HG03196 (cell line): ENCODE measurements around the gene MTR.

Experiments used
- ATAC-seq: cut with Tn5 transposase; IDR thresholded peaks from one replicate; pipeline ENCODE4 v1.9.1; 2021; ENCODE audit not compliant: unreplicated experiment

The MTR gene

DNA sequence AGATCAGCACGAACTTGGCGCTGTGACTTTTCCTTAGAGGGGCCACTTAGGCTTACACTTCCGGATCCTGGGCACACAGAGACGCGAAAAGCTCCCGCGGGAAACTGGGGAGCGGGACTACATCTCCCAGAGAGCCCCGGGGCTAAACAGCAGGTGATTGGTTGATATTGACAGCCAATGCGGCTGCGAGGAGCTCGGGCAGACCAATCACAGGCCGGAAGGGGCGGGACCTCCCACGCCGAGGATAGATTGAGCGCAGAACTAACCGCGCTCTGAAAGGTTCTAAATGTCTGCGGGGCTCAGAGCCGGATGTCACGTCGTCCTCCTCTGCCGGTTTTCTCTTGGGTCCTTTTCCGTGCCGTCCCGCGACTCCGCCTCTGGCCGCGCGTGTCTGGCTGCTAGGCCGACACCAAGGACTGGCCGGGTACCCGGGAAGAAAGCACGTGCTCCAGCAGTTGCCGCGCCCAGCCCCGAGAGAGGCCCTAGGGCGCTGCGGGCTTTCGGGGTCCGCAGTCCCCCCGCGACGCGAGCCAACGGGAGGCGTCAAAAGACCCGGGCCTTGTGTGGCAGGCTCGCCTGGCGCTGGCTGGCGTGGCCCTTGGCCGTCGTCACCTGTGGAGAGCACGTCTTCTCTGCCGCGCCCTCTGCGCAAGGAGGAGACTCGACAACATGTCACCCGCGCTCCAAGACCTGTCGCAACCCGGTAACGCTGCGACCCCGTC, at the start of gene MTR:
TSS of gene MTR (plus strand) at position 258 of the 722 bp plus-strand sequence. CDS start at position 670, 412 bp downstream.
- peak; percentile 99 for ATAC-seq

GRCh38 chr1:236746785-236747184, 48.3 kb upstream of the MTR start:
- ATAC-seq, result no peak

- ATAC-seq, result no peak
Measured at GRCh38 chr1:236747311-236747985, 47.6 kb upstream of the MTR start.

GRCh38 chr1:236748268-236748870, 46.7 kb upstream of the MTR start:
- no peak for ATAC-seq

GRCh38 chr1:236750928-236751327, 44.2 kb upstream of the MTR start:
- no peak for ATAC-seq

GRCh38 chr1:236751385-236751784, 43.7 kb upstream of the MTR start:
- no peak for ATAC-seq

- no peak for ATAC-seq
Measured at GRCh38 chr1:236751935-236752334, 43.2 kb upstream of the MTR start.

GRCh38 chr1:236753516-236753915, 41.6 kb upstream of the MTR start:
- no peak for ATAC-seq

DNA sequence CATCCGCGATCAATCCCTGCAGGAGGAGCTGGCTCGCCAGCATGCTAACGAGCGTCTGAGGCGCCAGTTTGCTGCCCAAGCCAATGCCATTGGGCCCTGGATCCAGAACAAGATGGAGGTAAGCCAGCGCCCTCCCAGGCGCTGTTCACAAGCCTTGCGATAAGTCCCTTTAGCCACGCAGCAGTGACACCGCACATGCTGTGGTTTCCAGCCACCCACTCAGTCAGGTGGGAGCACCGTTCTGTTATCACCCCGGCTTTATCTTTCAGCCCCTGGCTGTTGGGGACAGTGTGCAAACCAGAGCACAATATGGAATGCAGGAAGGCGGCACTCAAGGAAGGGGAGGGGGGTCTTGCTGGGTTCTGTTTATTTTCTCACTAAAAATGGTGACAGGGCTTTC, 41.1 kb upstream of the MTR start:
- no peak for ATAC-seq

- no peak for ATAC-seq
Measured at GRCh38 chr1:236754525-236755210, 40.4 kb upstream of the MTR start.

DNA sequence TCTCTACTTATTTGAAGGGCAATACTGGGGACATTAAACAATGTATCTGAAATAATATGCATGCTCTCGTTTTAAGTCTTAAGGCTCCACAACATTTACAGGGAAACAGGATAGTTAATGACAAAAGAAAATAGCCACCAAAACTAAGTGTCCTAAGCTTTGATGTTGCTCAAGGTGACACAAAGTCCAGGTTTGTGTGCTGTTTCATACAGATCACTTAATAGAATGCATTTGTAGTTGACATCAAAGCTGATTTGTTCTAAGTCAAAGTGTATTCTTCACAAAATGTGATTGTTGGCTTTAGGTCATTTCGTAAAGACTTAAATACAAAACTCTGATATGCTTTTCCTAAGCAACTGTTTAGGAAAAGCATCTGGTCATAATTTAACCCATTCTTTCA, 37.5 kb upstream of the MTR start:
- ATAC-seq, result no peak

- ATAC-seq, result no peak
Measured at GRCh38 chr1:236759252-236759859, 35.7 kb upstream of the MTR start.

GRCh38 chr1:236760480-236760879, 34.6 kb upstream of the MTR start:
- no peak for ATAC-seq

DNA sequence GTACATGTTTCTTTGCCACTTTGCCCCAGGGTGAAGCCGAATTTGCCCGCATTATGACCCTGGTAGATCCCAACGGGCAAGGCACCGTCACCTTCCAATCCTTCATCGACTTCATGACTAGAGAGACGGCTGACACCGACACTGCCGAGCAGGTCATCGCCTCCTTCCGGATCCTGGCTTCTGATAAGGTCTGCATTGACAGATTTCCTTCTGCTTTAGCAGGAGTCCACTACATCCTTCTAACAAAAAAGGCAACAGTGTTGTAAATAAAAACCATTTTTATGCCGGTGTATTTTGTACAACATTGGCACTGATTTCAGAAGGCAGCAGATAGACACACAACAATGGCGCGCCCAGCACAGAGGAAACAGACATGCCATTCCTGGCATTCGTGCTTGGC, 34.1 kb upstream of the MTR start:
- no peak for ATAC-seq

- no peak for ATAC-seq
Measured at GRCh38 chr1:236761397-236762132, 33.5 kb upstream of the MTR start.

DNA sequence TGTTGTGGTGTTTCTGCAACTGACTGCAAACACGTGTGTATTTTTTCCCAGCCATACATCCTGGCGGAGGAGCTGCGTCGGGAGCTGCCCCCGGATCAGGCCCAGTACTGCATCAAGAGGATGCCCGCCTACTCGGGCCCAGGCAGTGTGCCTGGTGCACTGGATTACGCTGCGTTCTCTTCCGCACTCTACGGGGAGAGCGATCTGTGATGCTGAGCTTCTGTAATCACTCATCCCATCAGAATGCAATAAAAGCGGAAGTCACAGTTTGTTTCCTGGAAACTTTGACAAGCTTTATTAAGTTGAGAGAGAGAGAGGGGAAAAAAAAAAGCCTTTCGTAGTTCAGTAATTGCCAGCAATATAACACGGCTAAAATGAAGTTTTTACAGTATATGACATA, 32.7 kb upstream of the MTR start:
- ATAC-seq, result no peak

DNA sequence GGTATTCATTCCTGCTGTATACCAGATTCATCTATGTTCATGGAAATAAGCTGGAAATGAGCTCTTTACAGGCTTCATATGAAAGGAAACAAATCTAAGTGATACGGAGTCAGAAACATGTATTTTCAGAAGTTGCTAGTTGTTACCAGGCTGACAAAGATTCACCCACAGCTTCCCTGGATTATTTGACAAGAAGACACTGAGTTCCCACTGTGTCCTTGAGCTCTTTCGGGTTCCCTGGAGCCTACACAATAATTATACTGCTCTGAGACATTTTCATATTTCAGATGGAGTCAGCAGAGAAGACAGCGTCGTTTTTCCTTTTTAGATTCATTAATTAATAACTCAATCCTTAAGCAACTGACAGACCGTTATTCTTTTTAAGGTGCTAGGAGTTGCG, 29.3 kb upstream of the MTR start:
- ATAC-seq, result no peak

- ATAC-seq, result no peak
Measured at GRCh38 chr1:236766506-236766905, 28.6 kb upstream of the MTR start.

DNA sequence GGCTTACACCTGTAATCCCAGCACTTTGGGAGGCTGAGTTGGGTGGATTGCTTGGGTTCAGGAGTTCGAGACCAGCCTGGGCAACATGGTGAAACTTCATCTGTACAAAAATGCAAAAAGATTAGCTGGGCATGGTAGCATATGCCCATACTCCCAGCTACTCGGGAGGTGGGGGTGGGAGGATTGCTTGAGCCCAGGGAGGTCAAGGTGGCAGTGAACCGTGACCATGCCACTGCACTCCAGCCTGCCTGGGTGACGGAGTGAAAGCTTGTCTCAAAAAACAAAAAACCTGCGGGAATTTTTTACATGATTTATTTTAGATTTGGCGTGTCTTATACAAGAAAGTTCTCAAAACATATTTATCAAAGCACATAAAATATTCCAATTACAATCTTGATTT, 27.8 kb upstream of the MTR start:
- no peak for ATAC-seq

- no peak for ATAC-seq
Measured at GRCh38 chr1:236768601-236769000, 26.5 kb upstream of the MTR start.

DNA sequence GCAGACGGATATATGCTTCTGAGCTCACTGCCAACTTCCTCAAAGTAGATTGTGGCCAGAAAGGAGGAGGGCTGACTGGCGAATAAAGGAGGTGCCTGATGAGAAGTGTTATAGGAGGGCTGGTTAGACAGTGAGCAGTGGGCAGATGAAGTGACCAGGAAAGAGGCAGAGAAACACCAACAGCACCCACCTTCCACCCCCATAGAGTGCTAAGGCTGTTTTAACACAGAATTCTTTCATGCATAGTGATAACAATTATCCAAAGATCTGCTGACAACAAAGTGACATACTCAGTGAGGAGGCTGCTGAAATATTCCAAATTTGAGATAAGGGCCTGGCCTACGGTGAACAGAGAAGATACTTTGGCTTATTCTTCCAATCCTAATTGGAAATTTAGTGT, 21.2 kb upstream of the MTR start:
- ATAC-seq, result no peak
